Astrocyte (in vitro differentiated cells and primary cell): ENCODE results near the gene ZNF557. TPM values are rescaled to one million over a fixed set of nuclear protein-coding genes. Genes with fewer than 3 reads are reported as not detected.

Source experiments
- DNase-seq: peaks from one replicate; pipeline ENCODE4 v3.0.0-alpha.2; 2010; ENCODE audit warnings: low read depth
- FAIRE-seq: peaks from 2 replicates; lab custom pipeline; 2011; peaks lifted over from hg19 to GRCh38; lab: Jason Lieb, UNC
- H2AFZ ChIP-seq: 2 replicates; pipeline ENCODE4 v1.6.0; 2012; ENCODE audit warnings: low read depth, low read length, inconsistent platforms
- H3K27ac ChIP-seq: 2 replicates; pipeline ENCODE4 v1.5.1; 2011; ENCODE audit warnings: low read depth, low read length, inconsistent platforms
- H3K27me3 ChIP-seq: 2 replicates; pipeline ENCODE4 v1.6.0; 2011; ENCODE audit warnings: low read length, inconsistent platforms; ENCODE audit not compliant: insufficient read depth
- H3K36me3 ChIP-seq: 2 replicates; pipeline ENCODE4 v1.5.1; 2011; ENCODE audit warnings: low read length, inconsistent platforms; ENCODE audit not compliant: insufficient read depth
- H3K4me1 ChIP-seq: 2 replicates; pipeline ENCODE4 v1.5.1; 2011; ENCODE audit warnings: low read length, inconsistent platforms; ENCODE audit not compliant: insufficient read depth
- H3K4me2 ChIP-seq: 2 replicates; pipeline ENCODE4 v1.6.0; 2012; ENCODE audit warnings: low read length, inconsistent platforms
- H3K4me3 ChIP-seq: 2 replicates; pipeline ENCODE4 v1.5.1; 2011; ENCODE audit warnings: low read depth, mild to moderate bottlenecking, low read length, inconsistent platforms; ENCODE audit not compliant: insufficient read depth
- H3K79me2 ChIP-seq: 2 replicates; pipeline ENCODE4 v1.6.0; 2012; ENCODE audit warnings: mild to moderate bottlenecking, low read length, inconsistent platforms; ENCODE audit not compliant: insufficient read depth
- H3K9ac ChIP-seq: 2 replicates; pipeline ENCODE4 v1.6.0; 2012; ENCODE audit warnings: mild to moderate bottlenecking, low read length, inconsistent platforms
- H3K9me3 ChIP-seq: 2 replicates; pipeline ENCODE4 v1.5.1; 2012; ENCODE audit warnings: low read depth, mild to moderate bottlenecking, low read length, inconsistent platforms; ENCODE audit not compliant: insufficient read depth
- H4K20me1 ChIP-seq: 2 replicates; pipeline ENCODE4 v1.6.0; 2012; ENCODE audit warnings: low read length, inconsistent platforms; ENCODE audit not compliant: insufficient read depth
- H3K27ac Mint-ChIP-seq: one replicate; pipeline ENCODE4 v1.8.0; 2021; ENCODE audit warnings: mild to moderate bottlenecking, mixed read lengths; ENCODE audit not compliant: unreplicated experiment
- H3K27me3 Mint-ChIP-seq: one replicate; pipeline ENCODE4 v1.8.0; 2021; ENCODE audit warnings: low read depth, mixed read lengths; ENCODE audit not compliant: unreplicated experiment
- H3K36me3 Mint-ChIP-seq: one replicate; pipeline ENCODE4 v1.8.0; 2021; ENCODE audit warnings: low read depth, mixed read lengths; ENCODE audit not compliant: unreplicated experiment
- H3K4me1 Mint-ChIP-seq: one replicate; pipeline ENCODE4 v1.8.0; 2021; ENCODE audit warnings: low read depth, mixed read lengths; ENCODE audit not compliant: unreplicated experiment
- H3K4me3 Mint-ChIP-seq: one replicate; pipeline ENCODE4 v1.8.0; 2021; ENCODE audit warnings: mild to moderate bottlenecking, moderate library complexity, mixed read lengths; ENCODE audit not compliant: unreplicated experiment
- H3K9me3 Mint-ChIP-seq: one replicate; pipeline ENCODE4 v1.8.0; 2021; ENCODE audit warnings: mild to moderate bottlenecking, mixed read lengths; ENCODE audit not compliant: unreplicated experiment
- EZH2 ChIP-seq: IDR thresholded peaks from 2 replicates; pipeline ENCODE4 v1.6.1; 2012; ENCODE audit warnings: mild to moderate bottlenecking, low read length, inconsistent platforms; ENCODE audit not compliant: insufficient read depth
- total RNA-seq: library from RNA; stranded (reverse); gene quantifications from 2 replicates; pipeline ENCODE4 v1.2.1, GENCODE V29; 2021
- TF ChIP-seq, protein P1 (sequence below): IDR thresholded peaks from 2 replicates; pipeline ENCODE4 v1.5.1; 2011; ENCODE audit warnings: low read depth, mild to moderate bottlenecking, inconsistent platforms, low read length, moderate library complexity; ENCODE audit not compliant: insufficient read depth

ZNF557 gene
- total RNA-seq, 1 donor from 2014 or later = 9.6 TPM

- H3K9me3 ChIP-seq = peaks cover under 1% of the 10 kb centered on the region
- H3K36me3 ChIP-seq = no peaks in the 10 kb centered on the region
- Mint-ChIP-seq H3K27me3 (peaks cover 2% of the 10 kb centered on the region), H3K9me3 (peaks cover 7% of the 10 kb centered on the region), H3K36me3 (peaks cover under 1% of the 10 kb centered on the region), H3K27ac (no peak overlapping the region), H3K4me1 (no peaks in the 10 kb centered on the region), H3K4me3 (no peak overlapping the region)
- no peak overlapping the region for H3K4me3 ChIP-seq
- TF ChIP-seq, protein P1, sequence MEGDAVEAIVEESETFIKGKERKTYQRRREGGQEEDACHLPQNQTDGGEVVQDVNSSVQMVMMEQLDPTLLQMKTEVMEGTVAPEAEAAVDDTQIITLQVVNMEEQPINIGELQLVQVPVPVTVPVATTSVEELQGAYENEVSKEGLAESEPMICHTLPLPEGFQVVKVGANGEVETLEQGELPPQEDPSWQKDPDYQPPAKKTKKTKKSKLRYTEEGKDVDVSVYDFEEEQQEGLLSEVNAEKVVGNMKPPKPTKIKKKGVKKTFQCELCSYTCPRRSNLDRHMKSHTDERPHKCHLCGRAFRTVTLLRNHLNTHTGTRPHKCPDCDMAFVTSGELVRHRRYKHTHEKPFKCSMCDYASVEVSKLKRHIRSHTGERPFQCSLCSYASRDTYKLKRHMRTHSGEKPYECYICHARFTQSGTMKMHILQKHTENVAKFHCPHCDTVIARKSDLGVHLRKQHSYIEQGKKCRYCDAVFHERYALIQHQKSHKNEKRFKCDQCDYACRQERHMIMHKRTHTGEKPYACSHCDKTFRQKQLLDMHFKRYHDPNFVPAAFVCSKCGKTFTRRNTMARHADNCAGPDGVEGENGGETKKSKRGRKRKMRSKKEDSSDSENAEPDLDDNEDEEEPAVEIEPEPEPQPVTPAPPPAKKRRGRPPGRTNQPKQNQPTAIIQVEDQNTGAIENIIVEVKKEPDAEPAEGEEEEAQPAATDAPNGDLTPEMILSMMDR = no peak
- TF ChIP-seq EZH2 = no peak
- H2AFZ ChIP-seq = no peak overlapping the region
- H3K9ac ChIP-seq = no peak overlapping the region
- no peaks in the 10 kb centered on the region for H3K27me3 ChIP-seq
- DNase-seq (no peak), FAIRE-seq (no peak)
- H3K4me2 ChIP-seq = no peak overlapping the region
- H3K4me1 ChIP-seq = no peaks in the 10 kb centered on the region
- no peaks in the 10 kb centered on the region for H3K79me2 ChIP-seq
- H3K27ac ChIP-seq = no peak overlapping the region
- H4K20me1 ChIP-seq = no peaks in the 10 kb centered on the region
Measured at GRCh38 chr19:7101498-7102253, 32.2 kb downstream of the ZNF557 start.

DNA sequence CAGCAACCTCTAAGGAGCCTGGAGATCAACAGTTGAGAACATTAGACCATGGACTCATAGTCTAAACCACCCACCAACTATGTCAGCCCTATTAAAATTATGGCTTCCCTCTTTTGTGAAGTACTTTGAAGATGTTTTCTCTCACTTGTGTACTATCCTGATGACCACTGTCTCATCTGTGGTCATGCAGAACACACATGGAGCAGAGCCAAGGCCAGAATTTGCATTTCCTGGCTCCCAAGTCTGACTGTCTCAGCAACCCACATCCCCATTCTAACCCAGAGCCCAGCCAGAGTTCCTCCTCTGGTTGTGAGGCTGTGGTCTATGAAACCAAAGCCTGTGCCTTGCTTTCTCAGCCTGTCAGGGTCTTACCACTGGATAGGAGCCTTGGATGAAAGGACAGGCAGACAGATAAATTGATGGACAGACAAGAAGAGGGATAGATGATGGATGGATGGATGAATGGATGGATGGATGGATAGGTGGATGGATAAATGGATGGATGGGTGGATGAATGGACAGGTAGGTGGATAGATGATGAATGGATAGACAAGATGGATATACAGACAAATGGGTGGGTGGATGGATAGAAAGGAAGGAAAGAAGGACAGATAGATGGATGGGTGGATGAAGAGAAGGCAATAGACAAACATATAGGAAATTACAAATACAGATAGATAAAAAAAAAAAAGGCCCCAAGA, 35.4 kb downstream of the ZNF557 start:
- H3K27ac Mint-ChIP-seq = no peak overlapping the region
- no peak overlapping the region for H3K4me2 ChIP-seq
- no peaks in the 10 kb centered on the region for H4K20me1 ChIP-seq
- FAIRE-seq = no peak
- H3K4me1 Mint-ChIP-seq = no peaks in the 10 kb centered on the region
- H3K27ac ChIP-seq = no peak overlapping the region
- no peaks in the 10 kb centered on the region for H3K27me3 ChIP-seq
- no peaks in the 10 kb centered on the region for H3K9me3 Mint-ChIP-seq
- no peak overlapping the region for H2AFZ ChIP-seq
- no peaks in the 10 kb centered on the region for H3K79me2 ChIP-seq
- no peak overlapping the region for H3K4me3 ChIP-seq
- peaks cover 6% of the 10 kb centered on the region for H3K9me3 ChIP-seq
- no peak overlapping the region for H3K9ac ChIP-seq
- no peak overlapping the region for H3K4me3 Mint-ChIP-seq
- H3K36me3 ChIP-seq = no peaks in the 10 kb centered on the region
- no peaks in the 10 kb centered on the region for H3K4me1 ChIP-seq
- H3K36me3 Mint-ChIP-seq = no peaks in the 10 kb centered on the region
- no peak for DNase-seq
- no peak for TF ChIP-seq EZH2
- TF ChIP-seq, protein P1 = no peak
- H3K27me3 Mint-ChIP-seq = peaks cover 2% of the 10 kb centered on the region
